HG03095 (cell line): ENCODE data around the gene RAET1G.
"Not testable (repeated sequence)": the region's sequence is repeated elsewhere in the genome, so short reads cannot be mapped to it uniquely, and the experiment has no call there.

Experiments
- ATAC-seq: cut with Tn5 transposase; IDR thresholded peaks from one replicate; pipeline ENCODE4 v1.9.1; 2021; ENCODE audit warnings: moderate library complexity; ENCODE audit not compliant: unreplicated experiment

The RAET1G gene

GRCh38 chr6:149915970-149916865, 6.7 kb downstream of the RAET1G start:
- no peak for ATAC-seq

GRCh38 chr6:149913540-149914240, 9.2 kb downstream of the RAET1G start:
- ATAC-seq: no peak

- no peak for ATAC-seq
These were observed 9.8 kb downstream of the RAET1G start for GRCh38 chr6:149913085-149913484.

DNA sequence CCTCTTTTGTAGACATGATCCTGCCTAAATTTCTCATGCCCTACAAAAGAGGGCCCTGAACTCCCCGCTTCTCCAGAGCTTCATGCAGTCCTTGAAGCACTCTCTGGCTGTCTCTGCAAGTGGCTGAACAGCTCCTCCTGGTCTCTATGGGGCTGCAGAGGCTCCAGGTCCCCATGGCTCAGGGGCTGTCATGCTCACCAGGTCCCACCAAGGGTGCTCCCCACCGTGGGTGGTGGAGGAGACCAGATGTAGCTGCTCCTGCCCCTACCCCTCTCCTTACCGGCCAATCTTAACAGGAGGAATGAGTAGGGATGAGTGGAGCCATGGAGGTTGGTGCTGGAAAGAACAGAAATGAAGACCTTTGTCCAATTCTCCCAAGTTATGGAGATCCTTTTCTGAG, 10.2 kb downstream of the RAET1G start:
- not testable (repeated sequence) for ATAC-seq

- ATAC-seq: no peak
These were observed 12.2 kb downstream of the RAET1G start for GRCh38 chr6:149910721-149911151.

DNA sequence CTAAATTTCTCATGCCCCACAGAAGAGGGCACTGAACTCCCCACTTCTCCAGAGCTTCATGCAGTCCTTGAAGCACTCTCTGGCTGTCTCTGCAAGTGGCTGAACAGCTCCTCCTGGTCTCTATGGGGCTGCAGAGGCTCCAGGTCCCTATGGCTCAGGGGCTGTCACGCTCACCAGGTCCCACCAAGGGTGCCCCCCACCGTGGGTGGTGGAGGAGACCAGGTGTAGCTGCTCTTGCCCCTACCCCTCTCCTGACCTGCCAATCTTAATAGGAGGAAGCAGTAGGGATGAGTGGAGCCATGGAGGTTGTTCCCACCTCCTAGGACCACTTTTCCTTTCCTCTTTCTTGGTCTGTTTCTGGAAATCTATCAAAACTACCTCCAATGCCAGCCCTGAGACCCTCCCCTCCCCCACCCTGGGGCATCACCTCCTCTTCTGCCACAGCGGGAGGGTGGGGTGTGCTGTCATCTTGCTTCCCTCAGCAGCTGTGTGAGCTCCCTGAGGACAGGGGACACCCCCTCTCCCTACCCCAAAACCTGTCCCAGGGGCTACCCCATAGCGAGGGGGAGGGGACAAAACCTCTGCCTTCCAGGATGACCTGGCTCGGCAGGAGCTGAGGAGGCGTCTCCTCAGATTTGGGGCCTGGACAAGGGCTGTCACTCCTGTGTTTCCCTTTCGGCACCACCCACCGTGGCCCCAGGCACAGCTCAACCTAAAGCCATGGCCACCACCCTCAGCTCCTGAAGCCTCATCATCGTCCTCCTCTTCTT, 13.0 kb downstream of the RAET1G start:
- no peak for ATAC-seq

GRCh38 chr6:149908480-149908879, 14.4 kb downstream of the RAET1G start:
- ATAC-seq: not testable (repeated sequence)

DNA sequence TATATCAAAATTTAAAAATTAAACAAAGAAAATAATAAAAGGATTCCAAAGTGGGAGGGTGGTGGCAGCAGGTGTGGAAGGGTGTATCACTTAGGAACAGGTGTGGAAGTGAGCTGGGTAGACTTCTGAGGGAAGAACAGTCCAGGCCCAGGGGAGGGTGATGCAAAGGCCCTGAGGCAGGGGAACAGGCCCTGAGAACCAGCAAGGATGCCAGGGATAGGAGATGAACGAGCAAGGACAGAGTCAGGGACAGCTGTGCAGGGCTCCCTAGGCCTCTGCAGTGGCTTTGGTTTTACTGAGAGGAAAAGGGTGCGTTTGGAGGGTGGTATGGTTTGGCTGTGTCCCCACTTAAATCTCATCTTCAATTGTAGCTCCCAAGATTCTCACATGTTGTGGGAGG, 15.6 kb downstream of the RAET1G start:
- ATAC-seq: no peak

- no peak for ATAC-seq
These were observed 16.5 kb downstream of the RAET1G start for GRCh38 chr6:149906405-149906804.

DNA sequence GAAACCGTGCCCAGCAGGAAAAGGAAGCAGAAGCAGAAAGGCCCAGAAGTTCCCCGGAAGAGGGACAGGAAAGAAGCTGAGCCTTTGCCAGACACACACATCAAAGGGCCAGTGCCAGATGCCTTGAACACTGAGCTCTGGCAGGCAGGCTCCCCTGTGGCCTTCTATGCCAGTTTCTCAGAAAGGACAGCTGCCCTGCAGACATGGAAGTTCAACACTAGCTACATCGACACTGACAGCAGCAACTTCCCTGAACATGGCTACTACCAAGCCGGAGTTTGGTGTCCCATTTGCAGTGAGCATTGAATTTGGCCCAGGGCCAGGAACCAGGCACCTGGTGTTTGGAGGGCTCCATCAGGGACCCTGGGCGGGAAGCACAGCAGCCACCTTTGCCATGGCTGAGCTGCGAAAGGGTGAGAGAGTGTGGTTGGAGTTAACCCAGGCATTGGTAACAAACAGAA, 17.0 kb downstream of the RAET1G start:
- ATAC-seq: no peak

DNA sequence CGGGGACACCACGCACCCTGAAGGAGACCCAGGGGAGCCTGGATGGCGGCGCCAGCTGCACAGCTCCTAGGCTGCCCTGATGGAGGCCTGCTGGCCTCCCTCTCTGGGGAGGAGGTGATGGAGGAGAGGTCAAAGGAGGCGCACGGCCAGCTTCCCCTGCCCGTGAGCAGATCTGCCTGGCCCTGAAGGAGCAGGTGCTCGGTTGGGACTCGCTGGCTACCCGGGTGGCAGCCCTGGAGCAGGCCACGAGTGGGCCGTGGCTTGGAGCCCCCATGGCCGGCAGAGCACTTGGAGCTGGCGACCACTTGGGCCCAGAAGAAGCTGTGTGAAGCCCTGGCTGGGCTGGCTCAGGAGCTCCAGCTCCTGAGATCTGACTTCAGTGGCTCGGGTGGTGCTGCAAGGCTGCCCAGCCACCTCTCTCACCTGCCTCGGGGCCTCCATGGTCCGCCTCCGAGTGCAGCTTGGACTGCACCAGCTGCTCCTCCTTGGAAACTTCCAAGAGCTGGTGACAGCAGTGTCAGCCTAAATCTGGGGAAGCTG, 17.5 kb downstream of the RAET1G start:
- ATAC-seq: no peak

DNA sequence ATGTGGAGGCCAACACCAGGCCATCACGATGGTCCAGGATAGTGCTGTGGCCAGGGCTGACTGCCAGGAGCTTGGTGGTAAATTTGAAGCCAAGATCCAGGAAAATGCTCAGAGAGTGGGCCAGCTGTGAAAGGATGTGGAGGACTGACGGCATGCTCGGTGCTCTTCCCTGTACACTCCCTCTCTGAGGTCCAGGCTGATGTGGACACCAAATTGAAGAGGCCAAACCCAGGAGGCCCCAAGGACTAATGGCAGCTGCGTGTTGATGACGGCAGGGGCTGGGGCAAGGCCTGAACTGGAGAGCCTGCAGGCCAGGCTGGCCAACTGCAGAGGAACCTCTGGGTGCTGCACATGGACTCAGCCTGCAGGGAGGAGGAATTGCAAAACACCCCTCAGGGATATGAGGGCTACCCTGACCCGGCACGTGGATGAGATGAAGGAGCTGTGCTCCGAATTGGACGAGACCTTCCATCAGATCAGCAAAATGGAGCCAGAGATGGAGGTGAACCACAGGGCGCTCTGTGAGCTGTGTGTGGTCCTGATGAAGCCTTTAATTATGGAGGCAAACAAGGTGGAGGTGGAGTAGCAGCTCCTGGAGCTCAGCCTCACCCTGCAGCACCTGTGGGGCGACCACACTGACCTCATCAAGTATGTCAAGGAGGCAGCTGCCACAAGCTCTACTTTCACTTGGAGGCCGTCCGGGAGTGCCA, 18.1 kb downstream of the RAET1G start:
- ATAC-seq: no peak

GRCh38 chr6:149903938-149904611, 18.8 kb downstream of the RAET1G start:
- ATAC-seq: no peak

DNA sequence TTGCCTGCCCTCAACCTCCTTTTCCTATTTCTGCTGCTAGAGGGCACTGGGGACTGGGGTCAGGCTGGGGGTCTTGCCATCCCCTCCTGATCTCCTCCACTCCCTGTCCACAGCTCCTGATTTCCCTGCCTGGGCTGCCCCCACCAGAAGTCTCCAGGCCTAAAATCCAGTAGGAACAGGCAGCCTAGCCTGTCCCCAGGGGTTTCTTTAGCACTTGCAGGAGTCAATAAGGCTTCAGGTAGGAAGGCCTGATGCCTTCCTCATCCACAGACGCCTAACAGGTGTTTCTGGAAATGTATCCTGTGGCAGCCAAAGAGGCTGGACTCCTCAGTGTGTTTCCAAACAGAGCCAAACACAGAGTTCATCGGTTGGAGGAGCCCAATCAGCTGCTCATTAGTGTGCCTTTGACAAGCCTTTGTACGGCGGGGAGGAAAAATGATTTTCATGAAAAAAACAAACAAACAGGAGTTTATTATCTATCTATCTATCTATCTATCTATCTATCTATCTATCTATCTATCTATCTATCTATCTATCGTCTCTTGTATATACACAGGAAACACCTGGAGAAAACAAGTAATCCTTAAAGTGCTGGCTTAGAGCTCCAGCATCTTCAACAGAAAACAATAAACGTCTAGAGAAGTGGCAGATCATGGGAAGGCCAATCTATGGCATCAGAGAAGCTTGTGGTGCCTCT, 21.3 kb downstream of the RAET1G start:
- ATAC-seq: no peak

GRCh38 chr6:149900620-149901443, 22.1 kb downstream of the RAET1G start:
- no peak for ATAC-seq

- ATAC-seq: no peak
These were observed 22.8 kb downstream of the RAET1G start for GRCh38 chr6:149899926-149900619.

DNA sequence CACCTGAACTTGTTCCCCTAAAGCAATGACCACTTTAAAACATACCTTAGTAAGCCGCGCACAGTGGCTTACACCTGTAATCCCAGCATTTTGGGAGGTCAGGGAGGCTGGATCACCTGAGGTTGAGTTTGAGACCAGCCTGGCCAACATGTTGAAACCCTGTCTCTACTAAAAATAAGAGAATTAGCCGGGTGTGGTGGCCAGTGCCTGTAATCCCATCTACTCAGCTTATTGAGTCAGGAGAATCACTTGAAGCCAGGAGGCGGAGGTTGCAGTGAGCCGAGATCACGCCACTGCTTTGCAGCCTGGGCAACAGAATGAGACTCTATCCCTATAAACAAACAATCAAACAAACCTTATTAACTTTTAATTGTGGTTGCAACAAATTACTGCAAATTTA, 23.4 kb downstream of the RAET1G start:
- no peak for ATAC-seq

DNA sequence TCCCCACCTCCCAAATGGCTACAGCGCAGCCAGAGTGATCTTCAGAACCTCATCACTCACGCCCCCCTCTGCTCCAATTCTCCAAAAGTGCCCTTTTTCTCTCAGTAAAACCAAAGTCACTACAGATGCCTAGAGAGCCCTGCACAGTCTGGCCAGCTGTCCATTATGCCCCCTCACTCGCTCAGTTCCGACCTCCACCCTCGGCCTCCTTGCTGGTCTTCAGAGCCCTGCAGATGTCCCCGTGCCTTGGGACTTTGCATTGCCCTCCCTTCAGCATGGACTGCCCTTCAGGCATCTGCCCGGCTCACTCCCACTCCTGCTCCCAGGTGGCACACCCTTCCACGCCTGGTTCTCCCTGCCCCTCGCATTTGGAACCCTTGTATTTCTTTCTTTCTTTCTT, 24.0 kb downstream of the RAET1G start:
- ATAC-seq: no peak
